IMR-90 (cell line): ENCODE data around the gene ASTN2.

ENCODE experiments used
- BHLHE40 ChIP-seq: fragments of 150-350 bp; IDR thresholded peaks from 2 replicates; pipeline ENCODE4 v1.6.1; 2016; ENCODE audit warnings: mild to moderate bottlenecking, low read depth, low read length
- CEBPB ChIP-seq: IDR thresholded peaks from 2 replicates; pipeline ENCODE4 v1.6.1; 2012; ENCODE audit warnings: low read depth, low read length, improper control_type of control experiment
- CTCF ChIP-seq: conservative IDR thresholded peaks from 2 replicates; pipeline ENCODE4 v1.5.1; 2012; ENCODE audit warnings: mild to moderate bottlenecking, low read depth, low read length, improper control_type of control experiment
- ELK1 ChIP-seq: fragments of 150-350 bp; IDR thresholded peaks from 2 replicates; pipeline ENCODE4 v1.6.1; 2016; ENCODE audit warnings: low read depth, mild to moderate bottlenecking, low read length, moderate library complexity, borderline replicate concordance
- MAFK ChIP-seq: IDR thresholded peaks from 2 replicates; pipeline ENCODE4 v1.6.1; 2012; ENCODE audit warnings: low read depth, low read length, improper control_type of control experiment
- MAZ ChIP-seq: IDR thresholded peaks from 2 replicates; pipeline ENCODE4 v1.6.1; 2012; ENCODE audit warnings: low read depth, mild to moderate bottlenecking, low read length, improper control_type of control experiment, moderate library complexity, borderline replicate concordance
- MXI1 ChIP-seq: IDR thresholded peaks from 2 replicates; pipeline ENCODE4 v1.6.1; 2012; ENCODE audit warnings: low read depth, mild to moderate bottlenecking, low read length, moderate library complexity, borderline replicate concordance
- NFE2L2 ChIP-seq: fragments of 150-350 bp; IDR thresholded peaks from 2 replicates; pipeline ENCODE4 v1.6.1; 2016; ENCODE audit warnings: low read depth, mild to moderate bottlenecking, low read length
- POLR2A ChIP-seq: IDR thresholded peaks from 2 replicates; pipeline ENCODE4 v1.6.1; 2012; ENCODE audit warnings: mild to moderate bottlenecking, low read depth, low read length
- RAD21 ChIP-seq: IDR thresholded peaks from 2 replicates; pipeline ENCODE4 v1.6.1; 2012; ENCODE audit warnings: low read length, improper control_type of control experiment
- RCOR1 ChIP-seq: IDR thresholded peaks from 2 replicates; pipeline ENCODE4 v1.6.1; 2012; ENCODE audit warnings: mild to moderate bottlenecking, low read length, improper control_type of control experiment; ENCODE audit not compliant: insufficient replicate concordance
- RFX5 ChIP-seq: IDR thresholded peaks from 2 replicates; pipeline ENCODE4 v1.8.0; 2012; ENCODE audit warnings: low read depth, mild to moderate bottlenecking, low read length, moderate library complexity
- SMC3 ChIP-seq: fragments of 150-350 bp; IDR thresholded peaks from 2 replicates; pipeline ENCODE4 v1.6.1; 2016; ENCODE audit warnings: low read depth, mild to moderate bottlenecking, antibody characterized with exemption, low read length, moderate library complexity
- USF2 ChIP-seq: fragments of 150-350 bp; IDR thresholded peaks from 2 replicates; pipeline ENCODE4 v1.6.1; 2017; ENCODE audit warnings: mild to moderate bottlenecking, antibody characterized with exemption, low read length, low read depth

GRCh38 chr9:116477584-116478141 lies 937.2 kb downstream of the ASTN2 start:
- TF ChIP-seq CTCF (no peak), SMC3 (no peak), POLR2A (no peak), BHLHE40 (no peak), RAD21 (no peak), NFE2L2 (no peak), MAZ (no peak), ELK1 (no peak), USF2 (no peak), RFX5 (no peak), MXI1 (no peak), CEBPB (no peak), RCOR1 (no peak), MAFK (no peak)
